NCI-H524 (cell line): Measurements from ENCODE around the gene LATS1.

Experiments used
- DNase-seq, 2 experiments: peaks; one replicate each; lab custom pipeline; 2025; lab: John Stamatoyannopoulos, UW

Gene LATS1

GRCh38 chr6:149660028-149660427, 57.9 kb downstream of the LATS1 start:
- DNase-seq: no peak

- no peak for DNase-seq
Measured at GRCh38 chr6:149657441-149657840, 60.5 kb downstream of the LATS1 start.

GRCh38 chr6:149651056-149651455, 66.8 kb downstream of the LATS1 start:
- DNase-seq: no peak

GRCh38 chr6:149648148-149649145, 69.5 kb downstream of the LATS1 start, which contains the start of gene KATNA1:
KATNA1 (minus strand) TSS chr6:149648714; CDS start chr6:149638547, 10,167 bp downstream.
- DNase-seq: peak; percentile 91 to 95

DNA sequence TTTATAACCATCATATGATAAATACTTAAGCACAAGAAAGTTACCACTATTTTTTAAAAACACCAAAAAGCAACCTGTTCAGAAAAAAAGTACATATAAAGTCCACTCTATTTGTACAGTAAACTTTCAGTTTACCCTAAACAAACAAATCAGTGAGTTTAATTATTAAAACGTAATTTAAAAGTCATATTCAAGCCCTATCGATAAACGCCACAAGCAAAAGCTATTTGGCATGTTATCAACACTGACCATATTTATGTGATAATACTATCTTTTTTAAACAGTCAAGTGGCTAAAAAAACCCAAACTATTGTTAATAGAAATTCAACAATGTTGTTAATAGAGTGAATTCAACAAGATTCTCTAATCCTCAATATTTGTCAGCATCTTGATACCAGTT, 71.3 kb downstream of the LATS1 start:
- no peak for DNase-seq

DNA sequence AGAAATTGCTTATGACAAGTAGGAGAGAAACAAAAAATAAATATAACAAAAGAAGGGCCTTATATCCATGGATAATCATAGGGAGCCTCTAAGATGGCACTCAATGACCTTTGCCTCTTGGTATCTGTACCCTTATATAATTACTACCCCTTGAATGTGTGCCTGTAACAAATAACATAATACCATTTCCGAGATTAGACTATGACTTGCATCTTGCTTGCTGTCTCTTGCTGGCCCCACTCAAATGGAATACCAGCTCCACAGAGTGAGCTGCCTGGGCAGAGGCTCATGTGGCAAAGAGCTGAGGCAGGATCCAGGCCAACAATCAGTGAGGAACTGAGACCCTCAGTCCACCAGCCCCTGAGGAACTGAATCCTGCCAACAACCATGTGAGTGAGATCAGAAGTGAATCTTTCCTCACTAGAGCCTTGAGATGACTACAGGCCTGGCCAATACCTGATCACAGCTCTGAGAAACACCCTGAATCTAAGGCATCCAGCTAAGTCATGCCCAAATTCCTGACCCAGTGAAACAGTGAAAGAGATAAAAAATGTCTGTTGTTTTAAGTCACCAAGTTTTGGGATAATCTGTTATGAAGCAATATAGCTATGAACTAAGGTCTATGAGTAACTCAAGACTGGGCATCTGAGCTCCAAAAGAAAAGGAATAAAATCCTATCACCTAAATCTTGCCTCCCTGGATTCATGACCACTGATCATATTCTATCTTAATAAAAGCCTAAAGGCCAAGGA, 74.9 kb downstream of the LATS1 start:
- DNase-seq: no peak

DNA sequence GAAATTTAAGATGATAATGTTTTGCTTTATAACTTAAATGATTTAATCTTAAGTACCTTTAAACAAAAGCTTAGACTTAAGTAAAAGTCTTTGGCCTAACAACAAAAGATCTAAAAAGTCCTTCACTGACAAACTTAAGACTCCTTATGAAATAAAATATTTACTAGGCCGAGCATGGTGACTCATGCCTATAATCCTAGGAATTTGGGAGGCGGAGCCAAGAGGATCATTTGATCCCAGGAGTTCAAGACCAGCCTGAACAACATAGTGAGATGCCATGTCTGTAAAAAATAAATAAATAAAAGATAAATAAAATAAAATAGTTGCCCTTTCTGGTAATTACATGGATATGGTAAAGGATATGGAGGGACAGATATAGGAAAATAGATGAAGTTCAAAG, 81.8 kb downstream of the LATS1 start:
- DNase-seq: no peak

DNA sequence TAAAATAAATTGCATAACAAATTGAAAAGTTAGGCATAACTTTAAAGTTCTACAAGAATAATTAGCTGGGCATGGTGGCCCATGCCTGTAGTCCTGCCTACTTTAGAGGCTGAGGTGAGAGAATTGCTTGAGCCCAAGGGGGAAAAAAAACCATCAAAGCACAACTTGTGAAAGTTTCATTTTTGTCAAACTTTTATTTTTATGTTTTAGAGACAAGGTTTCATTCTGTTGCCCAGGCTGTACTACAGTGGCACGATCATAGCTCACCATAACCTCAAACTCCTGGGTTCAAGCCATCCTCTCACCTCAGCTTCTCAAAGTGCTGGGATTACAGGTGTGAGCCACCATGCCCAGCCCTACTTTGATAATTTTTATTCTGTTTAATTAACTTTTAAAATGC, 83.6 kb downstream of the LATS1 start:
- DNase-seq: no peak

- DNase-seq: no peak
Measured at GRCh38 chr6:149628875-149629510, 88.9 kb downstream of the LATS1 start.

- no peak for DNase-seq
Measured at GRCh38 chr6:149627672-149628071, 90.2 kb downstream of the LATS1 start.

DNA sequence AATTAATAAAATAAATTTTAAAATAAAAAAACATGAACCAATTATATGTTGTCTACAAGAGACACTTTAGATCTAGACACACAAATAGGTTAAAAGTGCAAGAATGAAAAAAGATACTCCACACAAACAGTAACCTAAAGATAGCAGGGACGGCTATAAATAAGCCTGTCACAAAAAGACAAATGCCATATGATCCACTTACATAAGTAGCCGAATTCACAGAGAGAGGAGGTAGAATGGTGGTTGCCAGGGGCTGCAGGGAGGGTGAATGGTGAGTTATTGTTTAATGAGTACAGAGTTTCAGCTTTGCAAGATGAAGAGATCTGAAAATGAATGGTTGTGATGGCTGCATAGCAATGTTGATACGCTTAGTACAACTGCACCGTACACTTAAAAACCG, 102.1 kb downstream of the LATS1 start:
- DNase-seq: peak in 1 of 2 experiments; percentile 18

- no peak for DNase-seq
Measured at GRCh38 chr6:149614337-149614736, 103.6 kb downstream of the LATS1 start.

DNA sequence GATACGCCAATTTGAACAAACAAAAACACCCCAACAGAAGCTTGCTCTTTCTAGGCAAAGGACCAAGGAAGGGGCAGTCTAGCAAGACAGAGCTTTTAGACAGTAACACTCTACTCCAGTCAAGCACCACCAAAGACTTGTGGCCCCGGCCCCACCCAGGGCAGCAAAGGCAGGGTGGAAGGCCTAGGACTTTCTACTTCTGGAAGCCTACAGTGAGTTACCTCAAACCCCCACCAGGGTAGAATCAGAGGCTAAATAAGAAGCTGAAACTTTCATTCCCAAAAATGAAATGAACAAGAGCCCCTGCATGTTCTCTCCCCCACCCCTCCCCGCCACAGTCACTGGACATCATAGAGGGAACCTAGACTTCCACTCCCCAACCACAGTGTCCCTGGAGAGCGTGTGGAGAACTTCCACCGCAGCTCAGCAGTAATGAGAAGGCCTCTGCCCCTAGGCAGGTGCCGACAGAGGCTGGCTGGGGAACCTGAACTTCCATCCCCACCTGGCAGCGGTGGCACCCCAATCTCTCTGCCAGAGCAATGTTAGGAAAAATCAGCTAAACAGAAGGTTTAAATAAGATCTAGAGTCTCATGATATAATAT, 109.4 kb downstream of the LATS1 start:
- no peak for DNase-seq
